GM08714 (cell line): ENCODE data around the gene CSMD2.

Experiments used
- H3K4me3 ChIP-seq: fragments of 200-500 bp; sonication (Bioruptor generic); 2 replicates; pipeline ENCODE4 v1.5.1; 2014; ENCODE audit warnings: mild to moderate bottlenecking, low read length, inconsistent platforms
- ZNF274 ChIP-seq: IDR thresholded peaks from 2 replicates; pipeline ENCODE4 v1.6.1; 2012; ENCODE audit warnings: mild to moderate bottlenecking, low read depth, low read length

Gene CSMD2

GRCh38 chr1:33713058-33713877 lies 451.8 kb downstream of the CSMD2 start:
- TF ChIP-seq ZNF274 = no peak
- no peak overlapping the region for H3K4me3 ChIP-seq

GRCh38 chr1:33712186-33712585 lies 452.8 kb downstream of the CSMD2 start:
- no peak for TF ChIP-seq ZNF274
- H3K4me3 ChIP-seq = no peak overlapping the region

- no peak overlapping the region for H3K4me3 ChIP-seq
- TF ChIP-seq ZNF274 = no peak
These were observed 453.5 kb downstream of the CSMD2 start for GRCh38 chr1:33711511-33711910.

DNA sequence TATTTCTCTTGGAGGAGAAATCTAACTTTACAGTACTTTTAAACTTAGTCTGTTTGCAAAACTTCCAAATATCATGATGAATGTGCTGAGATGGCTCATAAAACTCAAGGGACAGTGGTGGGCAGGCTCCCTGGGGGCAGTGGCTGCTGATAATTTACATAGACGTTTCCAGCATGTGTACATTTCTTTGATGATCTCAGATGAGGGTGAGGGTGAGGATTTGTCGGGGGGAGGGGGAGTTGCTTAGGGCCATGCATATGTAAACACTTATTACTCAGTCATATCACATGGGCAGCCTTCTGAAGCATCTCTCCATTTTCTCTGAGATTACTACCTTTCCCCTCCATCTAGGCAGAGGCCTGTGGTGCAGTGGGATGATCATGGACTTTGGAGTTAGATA lies 454.1 kb downstream of the CSMD2 start:
- no peak overlapping the region for H3K4me3 ChIP-seq
- no peak for TF ChIP-seq ZNF274

DNA sequence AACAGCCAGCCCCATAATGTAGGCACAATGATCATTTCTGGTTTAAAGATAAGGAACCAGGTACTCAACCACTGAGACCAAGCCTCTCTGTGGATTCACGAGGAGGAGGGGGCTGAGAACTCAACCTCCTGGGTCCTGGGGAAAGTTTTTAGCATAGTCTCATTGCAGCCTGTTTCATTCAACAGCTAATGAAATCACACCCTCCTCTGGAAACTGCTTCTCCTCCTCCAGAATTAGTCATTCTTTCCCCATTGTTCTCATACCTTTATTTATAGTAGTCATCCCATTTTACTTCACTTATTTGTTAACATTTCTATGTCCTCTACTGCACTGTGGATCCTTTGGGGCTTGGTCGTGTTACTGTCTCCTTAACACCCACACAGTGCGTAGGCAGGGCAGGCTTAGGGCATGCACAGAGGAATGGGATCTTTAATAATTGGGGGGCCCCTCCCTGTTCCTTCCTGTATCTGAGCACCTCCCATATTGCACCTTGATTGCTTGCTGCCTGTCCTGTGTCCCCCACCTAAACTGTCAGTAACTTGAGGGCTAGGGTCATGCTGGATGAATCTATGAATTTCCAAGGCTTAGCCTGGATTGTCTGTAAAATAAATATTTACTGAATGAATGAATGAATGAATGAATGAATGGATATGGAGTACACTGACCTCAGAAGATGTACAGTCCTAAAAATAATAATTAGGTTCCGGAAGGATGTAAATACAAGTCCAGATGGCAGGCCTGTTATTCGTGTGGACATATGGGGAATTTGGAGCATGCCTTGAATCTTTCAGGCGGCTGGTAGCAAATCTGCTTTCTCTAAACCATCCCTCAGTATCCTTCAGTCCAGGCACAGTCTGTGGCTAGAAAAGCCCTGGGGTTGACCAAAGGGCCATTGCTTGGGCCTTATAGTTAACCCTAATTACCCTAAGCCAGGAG lies 455.0 kb downstream of the CSMD2 start:
- no peak overlapping the region for H3K4me3 ChIP-seq
- no peak for TF ChIP-seq ZNF274

GRCh38 chr1:33709174-33709782 lies 455.8 kb downstream of the CSMD2 start:
- no peak for TF ChIP-seq ZNF274
- H3K4me3 ChIP-seq = no peak overlapping the region

- no peak for TF ChIP-seq ZNF274
- H3K4me3 ChIP-seq = no peak overlapping the region
These were observed 458.3 kb downstream of the CSMD2 start for GRCh38 chr1:33706634-33707255.

DNA sequence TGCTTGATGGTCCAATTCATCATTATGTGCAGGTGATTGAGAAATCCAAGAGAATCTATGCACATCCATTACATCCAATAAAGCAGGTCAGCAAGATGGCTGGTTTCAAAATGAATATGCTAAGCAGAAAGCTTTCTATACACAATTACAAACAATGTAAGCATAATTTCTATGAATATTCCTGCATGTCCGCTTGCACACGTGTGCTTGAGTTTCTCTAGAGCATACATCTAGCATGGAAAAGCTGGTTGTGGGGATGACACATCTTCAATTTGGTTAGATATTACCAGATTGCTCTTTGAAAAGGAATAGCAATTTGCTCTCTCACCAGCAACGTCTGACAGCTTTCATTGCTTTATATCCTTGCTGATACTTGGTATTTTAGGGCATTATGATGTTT lies 461.6 kb downstream of the CSMD2 start:
- no peak overlapping the region for H3K4me3 ChIP-seq
- TF ChIP-seq ZNF274 = no peak

GRCh38 chr1:33698361-33699035 lies 466.5 kb downstream of the CSMD2 start:
- TF ChIP-seq ZNF274 = no peak
- no peak overlapping the region for H3K4me3 ChIP-seq

DNA sequence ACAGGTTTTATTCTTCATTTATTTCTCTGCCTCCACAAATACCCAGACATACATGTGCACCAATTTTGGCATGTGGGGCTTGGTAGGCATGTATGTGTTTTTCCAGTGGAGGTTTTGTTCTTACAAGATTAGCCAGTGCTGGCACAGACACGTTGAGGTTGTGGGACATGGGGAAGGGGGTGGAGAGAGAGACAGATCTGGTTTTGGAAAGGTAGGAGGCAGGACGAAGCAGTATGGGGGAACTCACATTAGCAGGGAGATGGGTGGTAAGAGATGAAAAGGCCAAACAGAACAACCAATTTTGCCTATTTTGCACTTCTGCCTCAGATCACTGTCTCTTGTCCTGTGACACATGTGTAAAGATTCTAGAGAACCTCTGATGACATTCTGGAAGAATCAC lies 467.2 kb downstream of the CSMD2 start:
- H3K4me3 ChIP-seq = no peak overlapping the region
- TF ChIP-seq ZNF274 = no peak

DNA sequence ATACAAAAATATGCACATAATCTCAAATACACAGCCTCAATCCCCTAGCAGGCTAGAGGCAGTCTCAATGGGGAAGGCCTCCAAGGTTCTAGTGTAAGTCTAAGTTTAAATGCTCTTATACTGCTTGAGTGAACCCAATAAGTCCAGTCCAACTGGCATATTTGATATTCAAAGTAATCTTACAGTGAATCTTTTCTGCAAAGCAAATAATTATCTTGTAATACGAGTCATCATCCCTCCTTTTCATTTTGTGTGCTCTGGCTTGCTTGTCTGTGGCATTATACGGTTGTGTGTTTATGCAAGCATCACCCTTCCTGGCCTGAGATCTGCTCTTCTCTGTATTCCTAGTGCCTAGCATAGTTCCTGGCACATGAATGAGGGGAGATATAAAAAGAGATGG lies 468.1 kb downstream of the CSMD2 start:
- no peak for TF ChIP-seq ZNF274
- H3K4me3 ChIP-seq = no peak overlapping the region

DNA sequence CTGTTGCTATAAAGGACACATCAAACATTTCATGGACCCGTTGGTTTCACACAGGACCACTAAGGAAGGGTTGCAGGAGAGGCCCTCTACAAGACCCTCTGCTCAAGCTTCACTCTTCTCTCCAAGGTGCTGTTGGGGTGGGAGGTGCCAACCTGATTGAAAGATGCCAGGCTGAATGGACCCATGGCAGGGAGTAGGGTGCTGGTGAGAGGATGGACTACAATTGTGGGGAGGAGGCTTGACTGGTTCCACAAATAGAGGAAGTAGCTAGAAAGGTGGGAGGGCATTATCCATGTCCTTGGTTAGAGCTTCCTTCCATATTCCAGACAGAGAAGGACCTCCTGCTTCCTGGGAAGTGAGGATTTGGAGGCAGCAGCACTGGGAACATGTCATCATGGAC lies 468.7 kb downstream of the CSMD2 start:
- no peak for TF ChIP-seq ZNF274
- no peak overlapping the region for H3K4me3 ChIP-seq
